ENCODE results near the gene ZNF77.

- TF ChIP-seq POLR2A (IDR thresholded peaks at IDR 0.05; ENCODE audit: low read length) (no peak), GATA1 (IDR thresholded peaks at IDR 0.05; ENCODE audit: low read depth, low read length) (no peak)
Measured at GRCh38 chr19:2944403-2944774, 382 bp downstream of the ZNF77 start.
